K562 (cell line): ENCODE data around the gene CST7. TPM values are rescaled to one million over a fixed set of nuclear protein-coding genes. Genes with fewer than 3 reads are reported as not detected.

Source experiments
- BRD9 ChIP-seq: fragments of 450-650 bp; IDR thresholded peaks from 2 replicates; pipeline ENCODE4 v1.6.1; 2018; ENCODE audit warnings: low read depth; ENCODE audit not compliant: partially characterized antibody
- ESRRA ChIP-seq: fragments of 450-650 bp; IDR thresholded peaks from 2 replicates; pipeline ENCODE4 v1.6.1; 2014; ENCODE audit warnings: low read depth, mild to moderate bottlenecking, moderate library complexity, borderline replicate concordance
- ESRRB ChIP-seq: fragments of 250-450 bp; sonication (Bioruptor Pico); IDR thresholded peaks from 2 replicates; pipeline ENCODE4 v1.5.0; 2020; ENCODE audit warnings: mild to moderate bottlenecking, moderate library complexity, borderline replicate concordance
- GTF2F1 ChIP-seq: IDR thresholded peaks from 2 replicates; pipeline ENCODE4 v1.6.1; 2011; ENCODE audit warnings: low read depth, low read length, improper control_type of control experiment
- HDAC6 ChIP-seq: IDR thresholded peaks from 2 replicates; pipeline ENCODE4 v1.6.1; 2012; ENCODE audit warnings: low read depth, mild to moderate bottlenecking, control low read depth, inconsistent platforms, low read length, moderate library complexity
- HIVEP1 ChIP-seq: fragments of 250-450 bp; sonication (Bioruptor Pico); IDR thresholded peaks from 2 replicates; pipeline ENCODE4 v1.4.0; 2020; ENCODE audit warnings: mild to moderate bottlenecking
- KAT2B ChIP-seq: IDR thresholded peaks from one replicate; pipeline ENCODE4 v1.6.1; 2012; ENCODE audit warnings: low read depth, mild to moderate bottlenecking, control low read depth, inconsistent platforms, low read length, moderate library complexity
- KAT7 ChIP-seq: sonication (generic); formaldehyde crosslinking; IDR thresholded peaks from 2 replicates; pipeline ENCODE4 v1.8.0; 2022; ENCODE audit warnings: missing genetic modification reagents, mild to moderate bottlenecking, borderline replicate concordance
- KDM5B ChIP-seq: fragments of 200-600 bp; sonication (generic); IDR thresholded peaks from 2 replicates; pipeline ENCODE4 v1.6.1; 2012; ENCODE audit warnings: low read depth, mild to moderate bottlenecking, moderate library complexity, low read length, control low read depth, inconsistent platforms; ENCODE audit not compliant: insufficient replicate concordance
- LCOR ChIP-seq: sonication (generic); formaldehyde crosslinking; IDR thresholded peaks from 2 replicates; pipeline ENCODE4 v1.8.0; 2022; ENCODE audit warnings: mild to moderate bottlenecking, missing genetic modification reagents
- NONO ChIP-seq, 2 experiments: fragments of 200-400 bp in 1 of 2; fragments of 450-650 bp in 1 of 2; formaldehyde crosslinking in 1 of 2; IDR thresholded peaks; 2 replicates each; pipeline ENCODE4 v1.6.1; 2017; ENCODE audit warnings: low read depth in 2 of 2, mild to moderate bottlenecking in 2 of 2, moderate library complexity in 2 of 2, low read length in 1 of 2
- NR2C2 ChIP-seq, 2 experiments: fragments of 200-800 bp in 1 of 2; sonication (Bioruptor generic) in 1 of 2; sonication (generic) in 1 of 2; formaldehyde crosslinking in 1 of 2; IDR thresholded peaks; 2 replicates each; pipeline versions ENCODE4 v1.6.1 to v1.8.0; 2016 to 2022; ENCODE audit warnings: mild to moderate bottlenecking in 1 of 2, missing compliant biosample characterization in 1 of 2, missing genetic modification characterization in 1 of 2, missing genetic modification reagents in 1 of 2
- PPARD ChIP-seq: fragments of 250-450 bp; sonication (Bioruptor Pico); IDR thresholded peaks from 2 replicates; pipeline ENCODE4 v1.8.0; 2022; ENCODE audit warnings: inconsistent platforms, mild to moderate bottlenecking, moderate library complexity
- RB1 ChIP-seq: fragments of 450-650 bp; IDR thresholded peaks from 2 replicates; pipeline ENCODE4 v1.6.1; 2017; ENCODE audit warnings: low read depth, mild to moderate bottlenecking
- SP1 ChIP-seq: sonication (generic); formaldehyde crosslinking; IDR thresholded peaks from 2 replicates; pipeline ENCODE4 v1.8.1; 2022; ENCODE audit warnings: mild to moderate bottlenecking, missing genetic modification reagents
- SPI1 ChIP-seq: IDR thresholded peaks from 2 replicates; pipeline ENCODE4 v1.6.1; 2011; ENCODE audit warnings: low read depth, low read length, control low read depth, borderline replicate concordance
- SRSF3 ChIP-seq: fragments of 200-400 bp; formaldehyde crosslinking; IDR thresholded peaks from 2 replicates; pipeline ENCODE4 v1.6.1; 2016; ENCODE audit warnings: mild to moderate bottlenecking, low read length, moderate library complexity; ENCODE audit not compliant: insufficient read depth
- SUPT5H ChIP-seq: fragments of 450-650 bp; IDR thresholded peaks from 2 replicates; pipeline ENCODE4 v1.6.1; 2016
- TAF9B ChIP-seq: fragments of 450-650 bp; IDR thresholded peaks from 2 replicates; pipeline ENCODE4 v1.6.1; 2018; ENCODE audit warnings: mild to moderate bottlenecking; ENCODE audit not compliant: partially characterized antibody
- ZNF24 ChIP-seq: fragments of 450-650 bp; IDR thresholded peaks from 2 replicates; pipeline ENCODE4 v1.6.1; 2016
- polyA plus RNA-seq, 8 experiments: library from polyadenylated mRNA; depleted of rRNA in 4 of 8; stranded (reverse) in 5 of 8; unstranded in 3 of 8; fragments of >200 nt; fragmentation: Nextera tagmentation in 2 of 8; fragmentation: Illumina TruSeq in 1 of 8; extraction: Ambion mirVana in 2 of 8; extraction: Trizol in 1 of 8; gene quantifications; 2 replicates each; pipeline versions ENCODE4 v1.2.1 to v1.2.3, GENCODE V29; 2011 to 2014; ENCODE audit warnings: inconsistent platforms in 1 of 8, missing spikeins in 1 of 8
- total RNA-seq, 7 experiments: library from RNA; depleted of rRNA in 6 of 7; stranded (reverse); fragments of >200 nt in 6 of 7; fragmentation: Illumina TruSeq in 2 of 7; extraction: Trizol in 2 of 7; gene quantifications; 2 replicates each; pipeline versions ENCODE4 v1.2.1 to v1.2.3, GENCODE V29; 2011 to 2021; ENCODE audit warnings: low replicate concordance in 1 of 7
- TF ChIP-seq, protein P1 (sequence below): fragments of 150-350 bp; conservative IDR thresholded peaks from 2 replicates; pipeline ENCODE4 v1.6.1; 2014; ENCODE audit warnings: low read length
- TF ChIP-seq, protein P2 (sequence below): fragments of 450-650 bp; formaldehyde crosslinking; IDR thresholded peaks from 2 replicates; pipeline ENCODE4 v1.4.0; 2022; ENCODE audit warnings: missing genetic modification characterization
- TF ChIP-seq, protein P3 (sequence below), 2 experiments: fragments of 200-800 bp in 1 of 2; sonication (Bioruptor generic) in 1 of 2; sonication (generic) in 1 of 2; formaldehyde crosslinking in 1 of 2; IDR thresholded peaks in 1 of 2; conservative IDR thresholded peaks in 1 of 2; 2 replicates each; pipeline versions ENCODE4 v1.5.0 to v1.6.1; 2016 to 2020; ENCODE audit warnings: missing compliant biosample characterization in 1 of 2, missing genetic modification characterization in 1 of 2, missing genetic modification reagents in 1 of 2

Gene CST7
- total and polyA plus RNA-seq, 9 of the 15 experiments (the other 6 are each of a cell fraction or from before 2014, with no cell fraction given) = not detected

- peak; percentile 37 for TF ChIP-seq TAF9B
- TF ChIP-seq KAT2B = no peak
- no peak for TF ChIP-seq HIVEP1 (CRISPR knock-in tag)
- no peak for TF ChIP-seq ESRRA
- TF ChIP-seq, protein P1, sequence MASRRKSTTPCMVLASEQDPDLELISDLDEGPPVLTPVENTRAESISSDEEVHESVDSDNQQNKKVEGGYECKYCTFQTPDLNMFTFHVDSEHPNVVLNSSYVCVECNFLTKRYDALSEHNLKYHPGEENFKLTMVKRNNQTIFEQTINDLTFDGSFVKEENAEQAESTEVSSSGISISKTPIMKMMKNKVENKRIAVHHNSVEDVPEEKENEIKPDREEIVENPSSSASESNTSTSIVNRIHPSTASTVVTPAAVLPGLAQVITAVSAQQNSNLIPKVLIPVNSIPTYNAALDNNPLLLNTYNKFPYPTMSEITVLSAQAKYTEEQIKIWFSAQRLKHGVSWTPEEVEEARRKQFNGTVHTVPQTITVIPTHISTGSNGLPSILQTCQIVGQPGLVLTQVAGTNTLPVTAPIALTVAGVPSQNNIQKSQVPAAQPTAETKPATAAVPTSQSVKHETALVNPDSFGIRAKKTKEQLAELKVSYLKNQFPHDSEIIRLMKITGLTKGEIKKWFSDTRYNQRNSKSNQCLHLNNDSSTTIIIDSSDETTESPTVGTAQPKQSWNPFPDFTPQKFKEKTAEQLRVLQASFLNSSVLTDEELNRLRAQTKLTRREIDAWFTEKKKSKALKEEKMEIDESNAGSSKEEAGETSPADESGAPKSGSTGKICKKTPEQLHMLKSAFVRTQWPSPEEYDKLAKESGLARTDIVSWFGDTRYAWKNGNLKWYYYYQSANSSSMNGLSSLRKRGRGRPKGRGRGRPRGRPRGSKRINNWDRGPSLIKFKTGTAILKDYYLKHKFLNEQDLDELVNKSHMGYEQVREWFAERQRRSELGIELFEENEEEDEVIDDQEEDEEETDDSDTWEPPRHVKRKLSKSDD = no peak
- TF ChIP-seq HDAC6 = no peak
- peak in 1 of 2 experiments; percentile 32; a peak in 1 of 4 replicates for TF ChIP-seq NONO (IDR thresholded peaks at IDR 0.05; ENCODE audit: low read depth in 2 of 2, low read length in 1 of 2)
- TF ChIP-seq, protein P2, sequence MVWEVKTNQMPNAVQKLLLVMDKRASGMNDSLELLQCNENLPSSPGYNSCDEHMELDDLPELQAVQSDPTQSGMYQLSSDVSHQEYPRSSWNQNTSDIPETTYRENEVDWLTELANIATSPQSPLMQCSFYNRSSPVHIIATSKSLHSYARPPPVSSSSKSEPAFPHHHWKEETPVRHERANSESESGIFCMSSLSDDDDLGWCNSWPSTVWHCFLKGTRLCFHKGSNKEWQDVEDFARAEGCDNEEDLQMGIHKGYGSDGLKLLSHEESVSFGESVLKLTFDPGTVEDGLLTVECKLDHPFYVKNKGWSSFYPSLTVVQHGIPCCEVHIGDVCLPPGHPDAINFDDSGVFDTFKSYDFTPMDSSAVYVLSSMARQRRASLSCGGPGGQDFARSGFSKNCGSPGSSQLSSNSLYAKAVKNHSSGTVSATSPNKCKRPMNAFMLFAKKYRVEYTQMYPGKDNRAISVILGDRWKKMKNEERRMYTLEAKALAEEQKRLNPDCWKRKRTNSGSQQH (CRISPR knock-in tag) = no peak
- TF ChIP-seq SPI1 = no peak
- no peak for TF ChIP-seq NR2C2 (CRISPR knock-in tag; IDR thresholded peaks at IDR 0.05)
- TF ChIP-seq NR2C2 (tag; IDR thresholded peaks at IDR 0.05) = peak; percentile 26; the same call in 1 of the 2 replicates
- TF ChIP-seq, protein P3, sequence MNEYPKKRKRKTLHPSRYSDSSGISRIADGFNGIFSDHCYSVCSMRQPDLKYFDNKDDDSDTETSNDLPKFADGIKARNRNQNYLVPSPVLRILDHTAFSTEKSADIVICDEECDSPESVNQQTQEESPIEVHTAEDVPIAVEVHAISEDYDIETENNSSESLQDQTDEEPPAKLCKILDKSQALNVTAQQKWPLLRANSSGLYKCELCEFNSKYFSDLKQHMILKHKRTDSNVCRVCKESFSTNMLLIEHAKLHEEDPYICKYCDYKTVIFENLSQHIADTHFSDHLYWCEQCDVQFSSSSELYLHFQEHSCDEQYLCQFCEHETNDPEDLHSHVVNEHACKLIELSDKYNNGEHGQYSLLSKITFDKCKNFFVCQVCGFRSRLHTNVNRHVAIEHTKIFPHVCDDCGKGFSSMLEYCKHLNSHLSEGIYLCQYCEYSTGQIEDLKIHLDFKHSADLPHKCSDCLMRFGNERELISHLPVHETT (CRISPR knock-in tag; conservative IDR thresholded peaks at IDR 0.05 in 1 of 2, IDR thresholded peaks at IDR 0.05 in 1 of 2) = peak in 1 of 2 experiments; percentile 59; a peak in 1 of 4 replicates
- TF ChIP-seq LCOR (CRISPR knock-in tag) = no peak
- TF ChIP-seq PPARD (CRISPR knock-in tag) = no peak
- TF ChIP-seq RB1 = peak; percentile 39; the same call in 1 of the 2 replicates
- peak; percentile 76 for TF ChIP-seq KDM5B
- TF ChIP-seq BRD9 = no peak
- TF ChIP-seq ESRRB = no peak
- TF ChIP-seq SUPT5H = peak; percentile 86
- no peak for TF ChIP-seq ZNF24
- TF ChIP-seq SRSF3 = no peak
- TF ChIP-seq SP1 (CRISPR knock-in tag) = peak; percentile 66; the same call in 1 of the 2 replicates
- 0 out of 2 replicates have a peak, but pooled peaks have one; percentile 45 for TF ChIP-seq KAT7
- TF ChIP-seq GTF2F1 = no peak
Measured at GRCh38 chr20:24992487-24993205, 43.6 kb downstream of the CST7 start, which contains the start of gene APMAP (continued).
